A673 (cell line): ENCODE data around the gene ATF7IP2. TPM values are rescaled to one million over a fixed set of nuclear protein-coding genes. Genes with fewer than 3 reads are reported as not detected.

Experiments
- BruUV-seq: library from RNA; stranded (reverse); fragments of 400-500 nt; replicated peaks from 2 replicates; lab custom pipeline; 2021; lab: Mats Ljungman, UMichigan
- CTCF ChIA-PET: fragments of 300-600 bp; sonication (Branson Sonifier 250); formaldehyde crosslinking; loops from one replicate; lab custom pipeline; 2022; ENCODE audit warnings: antibody characterized with exemption; lab: Charles Lee
- POLR2A ChIA-PET: fragments of 300-600 bp; sonication (Branson Sonifier 250); formaldehyde crosslinking; loops from one replicate; lab custom pipeline; 2022; ENCODE audit warnings: antibody characterized with exemption; ENCODE audit not compliant: low non-redundant PET; lab: Charles Lee
- DNase-seq: peaks from one replicate; pipeline ENCODE4 v3.0.0-alpha.2; 2015; ENCODE audit warnings: low spot score
- H3K27ac ChIP-seq: fragments of 200-600 bp; sonication (generic); 2 replicates; pipeline ENCODE4 v1.5.1; 2016; ENCODE audit warnings: mixed run types, low read depth, mild to moderate bottlenecking, mixed read lengths, antibody characterized with exemption, low read length; ENCODE audit not compliant: poor library complexity, severe bottlenecking
- H3K27me3 ChIP-seq: fragments of 200-600 bp; sonication (generic); replicated peaks from 2 replicates; pipeline ENCODE4 v1.6.1; 2017; ENCODE audit warnings: mixed run types, low read depth, mild to moderate bottlenecking, mixed read lengths, antibody characterized with exemption, low read length; ENCODE audit not compliant: insufficient read depth, poor library complexity
- H3K36me3 ChIP-seq: fragments of 200-600 bp; sonication (generic); 2 replicates; pipeline ENCODE4 v1.6.1; 2016; ENCODE audit warnings: mixed run types, mild to moderate bottlenecking, mixed read lengths, antibody characterized with exemption, low read length; ENCODE audit not compliant: insufficient read depth, poor library complexity, severe bottlenecking
- H3K4me1 ChIP-seq: fragments of 200-600 bp; sonication (generic); 2 replicates; pipeline ENCODE4 v1.6.1; 2017; ENCODE audit warnings: mixed run types, mild to moderate bottlenecking, mixed read lengths, antibody characterized with exemption, low read length; ENCODE audit not compliant: insufficient read depth, poor library complexity, severe bottlenecking
- H3K4me3 ChIP-seq: fragments of 200-600 bp; sonication (generic); 2 replicates; pipeline ENCODE4 v1.5.1; 2016; ENCODE audit warnings: low read depth, mixed run types, mild to moderate bottlenecking, mixed read lengths, low read length; ENCODE audit not compliant: poor library complexity, severe bottlenecking
- H3K9me3 ChIP-seq: fragments of 200-600 bp; sonication (generic); 2 replicates; pipeline ENCODE4 v1.6.1; 2016; ENCODE audit warnings: mixed run types, low read depth, mild to moderate bottlenecking, mixed read lengths, antibody characterized with exemption, low read length; ENCODE audit not compliant: poor library complexity, severe bottlenecking
- CTCF ChIP-seq: fragments of 300-800, 200-600 bp; sonication (generic); conservative IDR thresholded peaks from 2 replicates; pipeline ENCODE4 v1.5.1; 2017; ENCODE audit warnings: low read depth, mild to moderate bottlenecking, antibody characterized with exemption, low read length, moderate library complexity, mixed read lengths
- EZH2 ChIP-seq: fragments of 200-600 bp; sonication (generic); IDR thresholded peaks from 2 replicates; pipeline ENCODE4 v1.6.1; 2017; ENCODE audit warnings: borderline replicate concordance, low read depth, mild to moderate bottlenecking, mixed read lengths, antibody characterized with exemption, low read length; ENCODE audit not compliant: poor library complexity, severe bottlenecking
- intact Hi-C: fragments of 100-400 bp; cut with micrococcal nuclease; formaldehyde crosslinking; loops from one replicate; pipeline ENCODE4 v1.10.0; 2022; ENCODE audit not compliant: unreplicated experiment
- total RNA-seq: library from RNA; stranded (reverse); gene quantifications from 2 replicates; pipeline ENCODE4 v1.2.3, GENCODE V29; 2021

ATF7IP2 gene
- total RNA-seq, 1 experiment from 2014 or later = 20.9 TPM

GRCh38 chr16:10517868-10518267, 132.0 kb downstream of the ATF7IP2 start:
- POLR2A ChIA-PET = no interaction called here
- Histone ChIP-seq H3K27me3 (no peaks in the 10 kb centered on the region), H3K4me3 (no peak overlapping the region), H3K27ac (no peak overlapping the region), H3K4me1 (no peaks in the 10 kb centered on the region), H3K36me3 (no peaks in the 10 kb centered on the region), H3K9me3 (no peaks in the 10 kb centered on the region)
- intact Hi-C loops = no loop called here
- BruUV-seq = no TSS peak
- TF ChIP-seq CTCF (no peak), EZH2 (no peak)
- no peak for DNase-seq
- CTCF ChIA-PET = interaction anchor here (0.6 kb wide), 1 partner anchor 264 kb away, joined by 5 read pairs; no protein-coding TSS in a partner anchor

GRCh38 chr16:10518479-10519041, 132.7 kb downstream of the ATF7IP2 start:
- Histone ChIP-seq H3K27me3 (no peaks in the 10 kb centered on the region), H3K27ac (no peak overlapping the region), H3K4me3 (no peak overlapping the region), H3K36me3 (no peaks in the 10 kb centered on the region), H3K4me1 (no peaks in the 10 kb centered on the region), H3K9me3 (no peaks in the 10 kb centered on the region)
- intact Hi-C loops = no loop called here
- no TSS peak for BruUV-seq
- no peak for DNase-seq
- no peak for TF ChIP-seq EZH2
- TF ChIP-seq CTCF = no peak
- ChIA-PET POLR2A (no interaction called here), CTCF (interaction anchor here (0.6 kb wide), 1 partner anchor 263 kb away, joined by 5 read pairs; no protein-coding TSS in a partner anchor)

DNA sequence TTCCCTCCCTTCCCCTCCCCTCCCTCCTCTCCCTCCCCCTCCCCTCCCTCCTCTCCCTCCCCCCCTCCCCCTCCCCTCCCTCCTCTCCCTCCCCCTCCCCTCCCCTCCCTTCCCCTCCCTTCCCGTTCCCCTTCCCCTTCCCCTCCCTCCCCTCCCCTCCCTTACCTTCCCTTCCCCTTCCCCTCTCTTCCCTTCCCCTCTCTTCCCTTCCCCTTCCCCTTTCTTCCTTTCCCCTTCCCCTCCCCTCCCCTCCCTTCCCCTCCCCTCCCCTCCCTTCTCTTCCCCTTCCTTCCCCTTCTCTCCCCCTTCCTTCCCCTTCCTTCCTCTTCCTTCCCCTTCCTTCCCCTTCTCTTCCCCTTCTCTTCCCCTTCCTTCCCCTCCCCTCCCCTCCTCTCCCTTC, 133.4 kb downstream of the ATF7IP2 start:
- ChIA-PET POLR2A (no interaction called here), CTCF (no interaction called here)
- H3K4me3 ChIP-seq = no peak overlapping the region
- TF ChIP-seq CTCF = no peak
- no peak for TF ChIP-seq EZH2
- no peaks in the 10 kb centered on the region for H3K36me3 ChIP-seq
- H3K4me1 ChIP-seq = no peaks in the 10 kb centered on the region
- no peaks in the 10 kb centered on the region for H3K27me3 ChIP-seq
- no TSS peak for BruUV-seq
- intact Hi-C loops = no loop called here
- no peak for DNase-seq
- no peak overlapping the region for H3K27ac ChIP-seq
- no peaks in the 10 kb centered on the region for H3K9me3 ChIP-seq
